GM21723 (cell line): ENCODE measurements around the gene CTBP2.

Experiments used
- ATAC-seq: cut with Tn5 transposase; IDR thresholded peaks from one replicate; pipeline ENCODE4 v1.9.1; 2021; ENCODE audit warnings: mild to moderate bottlenecking, moderate library complexity; ENCODE audit not compliant: unreplicated experiment

The CTBP2 gene

DNA sequence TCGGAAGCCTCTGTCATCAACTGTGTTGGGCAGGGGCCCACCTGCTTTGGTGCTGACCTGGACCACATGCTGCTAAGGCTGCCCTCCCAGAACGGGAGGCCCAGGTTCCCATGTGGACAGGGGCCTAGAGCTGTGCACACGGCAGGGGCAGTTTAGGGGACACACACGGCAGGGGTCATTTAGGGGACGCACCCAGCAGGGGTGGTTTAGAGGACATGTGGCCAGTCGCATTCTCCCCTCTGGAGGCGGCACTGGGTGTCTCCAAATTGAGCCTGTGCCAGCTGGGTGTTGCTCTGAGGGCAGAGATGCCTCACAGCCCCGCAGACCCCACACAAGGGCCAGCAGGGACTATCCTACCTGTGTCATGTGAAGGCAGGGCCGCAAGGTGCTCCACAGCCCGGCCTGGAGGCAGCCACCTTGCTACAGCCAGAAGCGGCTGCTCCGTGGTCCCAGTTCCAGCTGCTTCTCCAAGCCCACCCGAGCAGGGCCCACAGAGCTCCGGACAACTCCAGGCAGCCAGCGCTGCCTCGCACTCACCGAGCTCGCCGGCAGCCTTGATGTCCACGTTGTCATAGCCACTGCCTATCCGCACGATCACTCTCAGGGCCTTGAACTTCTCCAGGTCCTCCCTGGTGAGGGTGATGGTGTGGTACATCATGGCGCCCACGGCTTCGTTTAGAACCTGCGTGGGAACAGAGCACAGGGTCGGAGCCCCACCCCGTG is 157.8 kb downstream of the CTBP2 start:
- ATAC-seq = no peak

DNA sequence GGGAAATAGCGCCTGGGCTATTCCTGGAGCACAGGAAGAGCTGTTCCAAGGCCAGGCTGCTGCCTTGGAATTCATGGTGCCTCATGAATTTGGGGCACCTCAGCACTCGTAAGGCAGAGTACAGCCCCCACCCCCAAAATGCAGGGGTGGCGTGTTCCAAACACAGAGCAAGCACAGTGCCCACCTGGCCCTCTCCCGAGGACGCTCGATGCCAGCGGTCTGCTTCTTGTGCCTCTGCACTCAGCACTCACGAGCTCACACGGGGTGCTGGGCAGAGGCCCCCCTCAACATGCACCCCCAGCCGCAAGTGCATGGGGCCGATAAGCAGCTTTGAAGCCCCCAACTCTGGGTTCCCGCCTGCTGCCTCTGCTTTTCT is 158.3 kb downstream of the CTBP2 start:
- no peak for ATAC-seq

DNA sequence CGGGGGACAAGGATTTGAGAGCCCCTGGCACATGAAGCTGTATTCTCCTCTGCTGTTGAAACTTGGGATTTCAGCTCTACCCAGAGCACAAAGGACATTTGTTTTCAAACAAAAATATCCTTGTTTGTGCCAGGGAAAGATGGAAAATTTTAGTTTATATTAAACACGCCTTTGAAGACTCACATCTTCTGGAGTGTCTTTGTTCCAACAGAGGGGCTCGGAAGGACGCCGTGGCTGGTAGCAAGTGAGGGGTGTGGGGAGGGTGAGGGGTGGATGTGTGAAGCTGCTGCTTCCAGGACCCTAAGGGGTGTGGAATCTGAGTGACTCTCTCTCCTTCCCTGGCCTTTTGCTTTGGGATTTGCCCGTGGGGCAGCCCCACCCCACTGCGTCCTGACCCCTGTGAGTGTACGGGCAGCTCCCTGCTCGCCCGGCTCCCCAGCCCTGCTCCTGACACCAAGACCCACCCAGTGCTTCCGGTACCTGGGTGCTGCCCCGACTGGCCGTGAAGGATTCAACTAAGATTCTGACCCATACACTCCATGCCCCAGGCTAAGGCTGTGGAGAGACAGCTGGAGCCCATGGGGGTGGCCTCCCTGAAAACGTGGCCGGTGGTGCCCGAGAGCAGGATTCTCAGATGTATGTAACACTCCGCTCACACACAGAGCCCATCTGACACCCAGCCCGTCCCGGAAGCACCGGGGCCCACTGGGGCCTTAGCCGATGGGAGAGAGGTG is 158.9 kb downstream of the CTBP2 start:
- no peak for ATAC-seq

DNA sequence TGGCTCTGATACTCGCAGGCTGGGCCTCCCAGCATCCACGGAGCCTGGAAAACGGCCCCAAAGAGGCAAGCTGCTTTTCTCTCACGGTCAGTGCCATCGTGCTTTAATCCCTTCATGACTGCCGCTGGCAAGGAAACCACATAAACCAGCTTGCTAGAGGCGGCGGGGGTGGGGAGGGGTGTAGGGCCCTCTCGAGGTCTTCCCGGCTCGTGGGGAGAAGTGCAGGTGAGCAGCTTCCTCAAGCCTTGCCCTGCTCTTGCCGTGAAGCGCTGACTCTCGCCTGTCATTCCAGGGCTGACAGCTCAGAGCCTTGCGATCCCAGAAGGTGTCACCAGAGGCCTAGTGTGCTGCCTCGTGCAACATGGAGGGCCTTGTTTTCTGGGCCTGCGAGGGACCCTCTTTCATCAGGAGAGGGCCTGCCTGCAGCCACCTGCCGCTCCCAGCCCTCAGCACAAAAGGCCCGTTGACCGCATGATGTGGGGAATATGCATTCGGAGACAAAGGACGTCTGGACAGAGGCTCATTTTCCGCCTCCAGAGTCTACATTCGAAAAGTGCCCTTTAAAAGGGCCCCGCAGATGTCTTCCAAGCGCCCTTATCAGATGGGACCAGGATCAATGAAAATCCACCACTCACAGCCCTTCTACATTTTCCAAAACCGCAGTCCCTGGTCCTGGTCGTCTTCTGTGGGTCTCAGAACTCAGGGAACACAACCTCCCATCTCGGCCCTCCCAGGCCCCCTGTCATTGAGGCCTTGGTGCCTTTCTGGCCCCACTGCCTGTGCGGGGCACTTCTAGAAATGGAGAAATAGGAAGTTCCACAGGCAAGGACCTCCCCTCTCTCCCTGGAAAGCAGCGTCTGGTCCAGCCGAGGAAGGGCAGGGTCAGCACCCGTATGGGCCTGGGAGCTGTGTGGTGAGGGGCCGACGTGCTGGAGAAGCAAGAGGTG is 159.7 kb downstream of the CTBP2 start:
- ATAC-seq = no peak

DNA sequence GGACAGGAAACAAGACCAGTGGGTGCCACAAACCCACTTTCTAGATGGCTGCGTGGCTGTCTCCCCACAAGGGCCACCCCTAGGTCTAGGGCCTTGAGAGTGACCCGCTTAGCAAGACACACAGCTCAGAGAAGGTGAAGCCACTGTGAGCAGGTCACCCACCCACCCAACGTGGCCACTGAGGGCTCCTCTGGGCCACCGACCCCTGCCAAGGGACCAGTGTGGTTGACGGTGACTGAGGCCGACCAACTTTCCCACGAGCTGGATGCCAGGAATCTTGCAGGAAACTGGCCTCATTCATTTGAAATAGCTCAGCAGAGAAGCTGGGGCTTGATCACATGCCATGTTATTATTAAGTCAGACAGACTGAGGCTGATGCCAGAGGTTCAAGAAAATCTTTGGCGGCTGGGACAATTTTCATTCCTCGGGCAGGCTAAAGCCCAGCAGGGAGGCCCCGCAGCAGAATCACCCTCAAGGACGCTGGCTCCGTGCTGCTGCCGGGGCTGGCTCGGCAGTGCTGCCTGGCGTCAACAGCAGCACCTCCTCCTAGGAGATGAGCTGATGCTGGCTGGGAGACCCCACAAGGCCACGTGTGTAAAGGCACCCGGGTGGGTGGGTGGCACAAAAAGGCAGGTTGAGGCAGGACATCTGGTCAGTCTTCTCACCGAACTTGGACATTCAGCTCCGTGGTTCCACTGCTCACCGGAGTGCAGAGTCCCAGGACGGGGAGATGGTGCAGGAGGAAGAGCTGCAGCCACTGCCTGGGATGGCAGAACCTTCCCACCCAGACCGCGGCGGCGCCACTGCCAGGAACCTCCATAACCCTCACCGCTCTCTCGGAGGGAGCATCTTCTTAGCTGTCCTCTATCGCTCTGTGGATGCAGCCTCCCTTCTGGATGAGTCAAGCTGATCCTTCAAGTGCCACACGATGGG is 160.7 kb downstream of the CTBP2 start:
- no peak for ATAC-seq

DNA sequence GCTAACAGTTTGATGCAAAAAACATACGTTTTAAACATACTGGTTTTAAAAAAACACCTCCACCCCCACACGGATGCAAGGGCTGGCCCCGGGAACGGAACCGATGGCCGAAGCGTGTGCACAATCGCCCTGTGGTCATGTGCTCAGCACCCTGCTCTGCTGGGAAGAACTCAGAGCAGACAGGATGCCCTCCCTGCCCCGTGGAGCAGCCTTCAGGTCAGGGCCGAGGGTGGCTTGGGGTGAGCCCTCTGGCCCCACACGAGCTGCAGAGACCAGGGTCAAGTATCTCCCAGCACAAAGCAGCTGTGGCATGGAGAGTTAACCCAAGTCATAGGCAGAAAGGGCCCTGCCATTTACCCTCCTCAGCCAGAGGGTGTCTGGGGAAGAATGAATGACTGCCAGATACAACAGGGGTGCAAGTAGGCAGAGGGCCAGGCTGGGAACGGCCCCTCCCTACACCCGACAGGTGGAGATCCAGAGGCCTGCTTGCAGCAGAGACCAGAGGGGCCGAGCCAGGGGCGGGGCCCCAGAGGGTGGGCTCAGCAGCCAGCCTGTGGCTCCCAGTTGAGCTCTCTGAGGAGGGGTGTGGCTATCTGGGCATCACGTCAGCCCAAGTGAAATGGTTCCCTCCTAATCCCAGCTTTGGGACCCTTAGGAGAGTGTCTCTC is 161.6 kb downstream of the CTBP2 start:
- no peak for ATAC-seq

DNA sequence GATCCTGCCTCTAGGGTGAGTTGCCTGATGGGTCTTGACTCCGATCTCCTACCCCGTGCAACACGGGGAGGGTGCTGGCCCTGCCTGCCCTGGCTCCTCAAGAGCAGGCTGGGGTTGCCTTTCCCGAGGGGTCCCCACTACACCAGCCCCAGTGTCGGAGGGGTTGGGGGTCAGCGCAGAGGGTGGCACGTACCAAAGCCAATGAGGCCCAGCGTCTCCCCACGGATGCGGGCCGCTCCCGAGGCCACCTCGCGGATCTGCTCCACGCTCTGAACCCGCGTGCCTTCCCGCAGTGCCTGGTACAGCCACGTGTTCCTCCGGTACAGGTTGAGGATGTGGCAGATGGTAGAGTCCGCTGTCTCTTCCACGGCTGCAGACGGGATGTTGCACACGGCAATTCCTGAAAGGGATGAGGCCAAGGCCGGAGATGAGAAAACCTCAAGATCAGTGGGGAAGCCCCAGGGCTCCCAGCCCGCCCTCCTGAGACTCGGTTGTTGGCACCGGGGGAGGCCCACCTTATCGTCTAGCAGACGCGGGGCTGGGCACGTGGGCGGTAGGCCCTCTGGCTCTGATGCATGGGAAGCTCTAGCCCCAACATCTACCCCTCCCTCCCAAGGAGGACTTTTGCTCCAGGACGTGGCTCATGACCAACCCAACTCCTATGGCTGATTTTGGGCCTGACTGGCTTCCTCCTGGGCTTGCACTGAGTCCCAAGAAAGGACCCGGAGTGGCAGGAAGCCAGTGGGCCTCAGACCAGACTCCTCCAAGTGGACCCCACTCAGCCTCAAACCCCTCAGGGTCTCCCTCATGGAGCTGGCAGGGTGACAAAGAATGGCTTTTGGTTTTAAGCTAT is 162.4 kb downstream of the CTBP2 start:
- ATAC-seq = no peak

DNA sequence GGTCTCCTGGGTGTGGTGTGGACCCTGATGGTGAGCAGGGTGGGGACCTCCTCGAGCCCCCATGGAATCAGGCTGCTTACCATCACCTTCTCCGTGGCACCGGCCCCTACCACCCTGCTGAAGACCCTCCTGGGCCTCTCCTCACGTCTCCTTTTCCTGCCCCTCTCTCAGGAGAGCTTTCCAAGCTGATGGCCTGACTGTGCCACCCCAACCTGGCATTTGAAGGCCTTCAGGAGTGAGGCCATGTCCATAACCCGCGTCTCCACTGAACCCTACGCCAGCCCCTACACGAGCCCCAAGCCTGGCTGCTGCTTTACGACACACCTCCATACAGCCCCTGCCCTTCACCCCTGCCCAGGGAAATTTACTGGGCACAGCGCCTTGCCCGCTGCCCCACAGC is 163.1 kb downstream of the CTBP2 start:
- no peak for ATAC-seq

DNA sequence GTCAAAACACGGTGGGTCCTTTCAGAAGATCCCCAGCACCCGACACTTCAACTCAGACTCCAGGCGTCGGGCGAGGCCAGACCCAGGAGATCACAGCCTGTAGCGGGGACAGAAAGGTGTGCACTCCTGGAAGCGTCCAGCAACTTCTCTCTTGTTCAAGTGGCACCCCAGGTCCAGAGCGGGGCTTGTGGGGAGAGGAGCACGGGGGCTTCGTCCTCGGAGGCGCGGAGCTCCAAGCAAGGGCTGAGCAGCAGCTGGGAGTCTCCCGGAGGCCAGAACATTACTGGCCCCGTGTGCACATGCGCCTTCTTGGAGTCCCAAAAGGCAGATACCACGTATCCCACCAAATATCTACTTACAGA is 163.5 kb downstream of the CTBP2 start:
- no peak for ATAC-seq

DNA sequence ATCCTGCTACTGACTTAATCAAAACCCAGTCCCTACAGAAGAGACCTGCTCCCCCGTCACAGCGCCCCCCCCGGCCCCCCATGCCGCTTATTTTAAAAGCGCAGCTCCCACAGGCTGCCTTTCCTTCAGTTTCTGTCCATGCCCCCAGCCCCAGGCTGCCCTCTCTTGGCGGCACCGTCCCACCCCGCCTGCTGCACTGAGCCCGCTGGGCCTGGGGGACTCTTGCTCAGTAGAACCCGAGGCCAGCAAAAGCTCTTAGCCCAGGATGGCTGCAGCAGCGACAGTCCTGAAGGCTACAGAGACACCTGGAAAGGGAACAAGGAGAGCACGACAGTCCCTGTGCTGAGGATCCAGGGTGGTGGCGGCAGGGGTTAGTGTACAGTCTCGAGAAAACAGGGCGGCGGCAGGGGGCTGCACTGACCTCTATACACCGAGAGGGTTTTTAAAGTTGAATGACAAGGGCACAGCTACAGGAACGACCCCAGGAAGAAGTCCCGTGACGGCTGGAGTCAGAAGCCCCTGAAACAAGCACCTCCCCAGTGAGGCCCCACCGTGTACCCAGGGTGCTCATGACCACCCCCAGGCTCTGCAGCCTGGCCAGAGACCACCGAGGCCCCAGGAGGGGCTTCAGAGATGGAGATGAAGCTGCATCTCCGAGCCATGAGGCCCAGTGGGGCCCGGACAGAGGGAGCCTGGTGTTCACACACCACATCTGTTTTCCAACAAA is 164.1 kb downstream of the CTBP2 start:
- no peak for ATAC-seq

DNA sequence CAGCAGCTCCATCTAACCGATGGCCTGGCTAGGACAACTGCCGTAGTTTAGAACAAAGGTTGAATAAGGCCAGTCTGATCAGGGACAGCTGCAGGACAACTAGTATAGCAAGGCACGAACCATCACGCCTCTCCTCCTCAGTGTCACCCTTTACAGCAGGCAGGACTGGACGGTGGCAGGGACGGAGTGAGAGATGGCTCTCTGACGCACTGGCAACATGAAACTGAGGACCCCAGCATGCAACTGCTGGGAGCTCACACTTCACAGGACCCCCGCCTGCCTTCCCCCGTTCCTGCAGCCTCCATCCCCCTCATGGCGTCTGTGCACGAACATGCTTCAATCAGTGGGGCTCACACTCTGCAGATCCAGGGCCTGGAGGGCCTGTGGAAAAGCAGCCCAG is 164.8 kb downstream of the CTBP2 start:
- ATAC-seq = no peak

DNA sequence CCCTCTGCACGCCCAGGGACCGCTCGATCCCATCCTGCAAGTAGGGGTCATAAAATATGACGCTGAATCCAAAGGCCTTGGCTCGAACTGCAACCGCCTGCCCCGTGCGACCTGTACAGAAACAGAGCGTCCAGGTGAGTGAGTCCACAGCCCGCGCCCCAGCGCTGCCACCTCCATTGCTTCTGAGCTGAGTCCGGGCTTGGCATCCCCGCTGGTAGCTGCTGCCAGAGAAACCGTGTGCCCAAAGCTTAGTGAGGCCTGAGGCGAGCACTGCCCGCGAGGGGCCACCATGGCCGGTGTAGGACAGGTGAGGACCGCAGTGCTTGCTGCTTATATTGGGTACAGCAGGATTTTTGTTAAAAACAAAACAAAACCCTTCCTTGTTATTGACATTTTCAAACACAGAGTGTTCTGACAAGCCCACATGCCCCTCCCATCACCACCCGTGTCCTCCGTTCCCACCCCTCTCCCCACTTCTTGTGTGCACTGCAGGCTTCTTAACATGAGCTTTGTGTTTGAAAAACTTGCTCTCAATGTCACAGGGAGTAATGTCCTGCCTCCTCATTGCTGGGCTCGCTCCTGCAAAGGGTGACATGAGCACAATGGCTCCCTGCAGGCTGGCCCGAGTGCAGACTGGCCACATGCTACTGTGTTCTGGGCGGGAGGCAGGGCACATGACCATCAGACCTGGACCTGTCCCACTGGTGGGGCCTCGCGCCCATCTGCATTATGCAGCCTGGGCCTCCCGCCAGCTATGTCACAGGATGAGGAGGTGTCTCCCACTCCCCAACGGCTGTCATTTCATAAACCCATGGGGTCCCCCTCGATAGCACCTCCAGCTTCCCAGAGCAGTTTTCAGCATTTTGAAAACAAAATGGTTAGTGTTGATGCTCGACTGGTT is 165.5 kb downstream of the CTBP2 start:
- no peak for ATAC-seq

DNA sequence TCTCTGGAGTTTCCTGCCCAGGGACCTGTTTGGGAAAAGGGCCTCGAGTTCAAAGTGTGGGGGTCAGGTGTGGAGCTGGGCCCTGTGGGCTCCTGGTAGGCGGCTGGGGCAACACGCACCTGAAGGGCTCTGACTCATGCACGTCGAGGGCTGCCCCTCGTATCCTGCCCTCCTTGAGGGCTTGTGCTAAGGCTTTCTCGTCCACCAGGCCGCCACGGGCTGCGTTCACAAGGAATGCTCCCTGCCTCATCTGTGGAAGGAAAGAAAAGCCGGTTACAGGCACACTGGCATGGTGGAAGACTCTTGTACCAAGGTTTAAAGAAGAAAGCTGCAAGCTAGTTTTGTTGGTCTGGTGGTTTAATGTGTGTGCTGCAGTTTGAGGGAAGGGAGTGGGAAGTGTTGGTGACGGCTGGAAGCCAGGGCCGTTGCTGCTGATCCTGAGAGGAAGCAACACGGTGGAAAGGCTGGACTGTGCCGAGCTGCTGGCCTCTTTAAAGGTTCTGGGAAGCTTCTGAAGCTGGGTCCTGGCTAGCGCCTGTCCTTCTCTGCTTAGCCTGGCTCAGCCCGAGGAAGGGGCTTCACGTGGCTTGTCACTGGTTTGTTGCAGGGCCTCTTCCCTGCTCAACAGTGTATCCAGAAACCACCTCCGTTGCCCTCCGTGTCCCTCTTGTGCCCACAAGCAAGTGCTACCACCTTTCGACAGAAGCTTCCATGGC is 166.5 kb downstream of the CTBP2 start:
- no peak for ATAC-seq

DNA sequence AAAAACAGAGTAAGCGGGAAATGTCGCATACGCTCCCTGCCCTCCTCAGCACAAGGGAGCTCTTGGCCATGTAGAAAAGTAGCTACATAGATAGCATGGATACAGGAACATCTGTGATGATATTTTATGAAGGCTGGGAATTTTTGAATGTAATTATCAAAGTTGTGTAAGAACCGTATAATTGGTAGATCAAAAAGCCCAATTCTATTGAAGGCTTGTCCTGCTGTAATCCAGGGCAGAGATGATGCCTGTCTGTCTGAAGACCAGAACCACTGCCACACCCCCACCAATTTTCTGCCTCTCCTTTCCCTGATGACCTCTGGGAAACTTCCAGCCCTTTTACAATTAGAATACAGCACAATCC is 167.0 kb downstream of the CTBP2 start:
- ATAC-seq = no peak

DNA sequence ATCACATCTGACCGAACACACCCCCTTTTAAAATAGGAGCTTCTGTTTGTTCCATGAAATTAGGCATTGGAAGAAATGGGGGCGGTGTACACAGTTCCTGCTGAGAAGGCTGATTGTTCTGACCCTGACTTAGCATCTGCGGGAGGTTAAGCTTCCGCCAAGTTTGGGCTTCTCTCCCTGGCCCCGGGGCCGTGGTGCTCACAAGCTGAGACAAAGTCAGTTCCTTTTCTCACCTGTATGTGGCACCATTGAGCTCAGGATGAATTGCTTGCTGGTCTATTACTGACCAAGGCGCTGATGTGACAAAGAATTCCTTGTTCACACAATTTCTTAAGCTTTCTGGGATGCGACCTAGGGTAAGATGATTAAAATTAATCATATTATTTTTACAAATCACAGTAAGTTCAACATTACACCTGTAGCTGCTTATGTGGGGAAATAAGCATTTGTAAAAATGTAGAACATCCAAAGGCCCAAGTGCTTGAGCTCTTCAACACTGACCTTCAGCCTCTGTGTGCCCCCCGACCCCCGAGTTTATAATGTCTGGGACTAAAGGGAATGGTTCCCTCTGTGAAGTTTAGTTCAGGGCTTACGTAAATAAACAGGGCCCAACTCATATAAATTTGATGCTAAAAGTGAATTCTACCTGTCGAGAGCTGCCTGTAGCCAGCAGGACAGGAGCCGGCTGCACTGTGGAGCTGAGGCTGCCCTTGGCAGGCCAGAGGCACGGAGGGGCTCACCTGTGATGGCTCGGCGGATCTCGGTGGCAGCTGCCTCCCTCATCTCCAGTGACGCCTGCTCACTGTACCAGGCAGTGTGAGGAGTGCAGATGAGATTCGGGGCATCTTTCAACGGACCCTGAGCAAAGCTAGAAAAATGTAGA is 167.7 kb downstream of the CTBP2 start:
- ATAC-seq = peak; percentile 61

DNA sequence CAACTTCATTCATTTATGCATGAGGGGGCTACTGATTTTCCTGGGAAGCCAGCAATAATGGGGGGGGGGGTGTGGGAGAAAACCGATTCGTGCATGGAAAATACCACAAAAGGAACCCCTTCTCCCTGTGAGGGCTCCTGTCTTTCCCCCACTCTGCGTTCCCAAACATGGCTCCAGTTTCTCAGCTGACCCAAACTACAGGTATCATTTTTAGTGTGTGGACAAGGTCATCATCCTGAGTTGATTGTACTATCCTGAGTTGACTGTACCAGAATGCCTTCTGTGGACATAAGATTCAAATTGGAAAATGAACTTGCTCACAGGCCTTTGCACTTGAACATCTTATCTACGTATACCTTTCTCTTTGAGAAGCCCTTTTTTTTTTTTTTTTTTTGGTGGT is 168.5 kb downstream of the CTBP2 start:
- no peak for ATAC-seq
